Pancreas (tissue), 10 donors: ENCODE measurements around the gene TFAP2A. TPM values are rescaled to one million over a fixed set of nuclear protein-coding genes. Genes with fewer than 3 reads are reported as not detected.
A peak's percentile ranks its signal among the peaks of the same experiment; 100 is the strongest.

Source experiments
- ATAC-seq, 4 donors: fragments of 200-7000 bp; cut with Tn5 transposase; one replicate each; pipeline versions ENCODE4 v1.8.0 to v1.9.1; 2020; ENCODE audit warnings: mild to moderate bottlenecking in 4 of 4, moderate library complexity in 4 of 4
- DNase-seq, 6 donors: peaks; one replicate each; pipeline ENCODE4 v3.0.0-alpha.2; 2020
- FAIRE-seq: peaks from 2 replicates; lab custom pipeline; 2012; peaks lifted over from hg19 to GRCh38; lab: Jason Lieb, UNC
- H3K27ac ChIP-seq, 4 donors: fragments of 200-600 bp; sonication (generic); 1 replicate in 3 of 4; 2 replicates in 1 of 4; pipeline versions ENCODE4 v1.5.0 to v1.8.0; 2020
- H3K27me3 ChIP-seq, 4 donors: fragments of 200-600 bp; one replicate each; pipeline ENCODE4 v1.8.0; 2021
- H3K36me3 ChIP-seq, 3 donors: fragments of 200-600 bp; sonication (generic) in 1 of 3; one replicate each; pipeline versions ENCODE4 v1.5.0 to v1.8.0; 2020 to 2021
- H3K4me1 ChIP-seq, 3 donors: fragments of 200-600 bp; one replicate each; pipeline ENCODE4 v1.8.0; 2021
- H3K4me3 ChIP-seq, 4 donors: fragments of 200-600 bp; sonication (generic) in 2 of 4; one replicate each; pipeline versions ENCODE4 v1.5.0 to v1.8.0; 2020 to 2021
- H3K9me3 ChIP-seq, 4 donors: fragments of 200-600 bp; one replicate each; pipeline ENCODE4 v1.8.0; 2021
- WGBS, 2 donors: extraction: QIAGEN DNeasy Blood & Tissue Kit; methylation state at CpG; one replicate each; pipeline ENCODE4 v1.1.7; 2013; 5-methylcytosine and 5-hydroxymethylcytosine counted together
- intact Hi-C, 3 donors: fragments of 100-400 bp; cut with DNase I; formaldehyde crosslinking; loops; one replicate each; pipeline versions ENCODE4 v1.11.1 to v1.14.2; 2022
- polyA plus RNA-seq, 2 donors: library from polyadenylated mRNA; stranded (reverse); fragments of 200-250 nt; gene quantifications; one replicate each; pipeline ENCODE4 v1.2.3, GENCODE V29; 2013
- total RNA-seq, 6 donors: library from RNA; stranded (reverse); fragmentation: NEBNext Ultra II Directional in 4 of 6; extraction: Animal tissue kit (Norgen Biotek cat#: 25700) in 4 of 6; gene quantifications; one replicate each; pipeline versions ENCODE4 v1.2.1 to v1.2.4, GENCODE V29; 2021 to 2023
- TF ChIP-seq, protein P1 (sequence below), 4 donors: fragments of 200-600 bp; sonication (generic) in 3 of 4; IDR thresholded peaks; one replicate each; pipeline versions ENCODE4 v1.5.0 to v1.8.0; 2021; ENCODE audit warnings: antibody characterized with exemption in 4 of 4
- donor health status: healthy with polysubstance abuse.
- donor health status: DM: no; HTN: no; CAD: no; lungs with moderate emphysema.
- donor health status: DM: no; HTN: no; CAD: no.
- donor health status: control.
- donor health status: control.
- donor health status: Bipolar disorder and iron deficiency.
- donor health status: DM: yes; HTN: yes; CAD: no.
- donor health status: DM: no; HTN: no; CAD: no.
- donor health status: DM: no; HTN: no; CAD: no.
- donor health status: DM: yes; HTN: yes; CAD: no.

Gene TFAP2A
- total and polyA plus RNA-seq, 8 donors: 0.12 to 1.3 (median 0.23) TPM

DNA sequence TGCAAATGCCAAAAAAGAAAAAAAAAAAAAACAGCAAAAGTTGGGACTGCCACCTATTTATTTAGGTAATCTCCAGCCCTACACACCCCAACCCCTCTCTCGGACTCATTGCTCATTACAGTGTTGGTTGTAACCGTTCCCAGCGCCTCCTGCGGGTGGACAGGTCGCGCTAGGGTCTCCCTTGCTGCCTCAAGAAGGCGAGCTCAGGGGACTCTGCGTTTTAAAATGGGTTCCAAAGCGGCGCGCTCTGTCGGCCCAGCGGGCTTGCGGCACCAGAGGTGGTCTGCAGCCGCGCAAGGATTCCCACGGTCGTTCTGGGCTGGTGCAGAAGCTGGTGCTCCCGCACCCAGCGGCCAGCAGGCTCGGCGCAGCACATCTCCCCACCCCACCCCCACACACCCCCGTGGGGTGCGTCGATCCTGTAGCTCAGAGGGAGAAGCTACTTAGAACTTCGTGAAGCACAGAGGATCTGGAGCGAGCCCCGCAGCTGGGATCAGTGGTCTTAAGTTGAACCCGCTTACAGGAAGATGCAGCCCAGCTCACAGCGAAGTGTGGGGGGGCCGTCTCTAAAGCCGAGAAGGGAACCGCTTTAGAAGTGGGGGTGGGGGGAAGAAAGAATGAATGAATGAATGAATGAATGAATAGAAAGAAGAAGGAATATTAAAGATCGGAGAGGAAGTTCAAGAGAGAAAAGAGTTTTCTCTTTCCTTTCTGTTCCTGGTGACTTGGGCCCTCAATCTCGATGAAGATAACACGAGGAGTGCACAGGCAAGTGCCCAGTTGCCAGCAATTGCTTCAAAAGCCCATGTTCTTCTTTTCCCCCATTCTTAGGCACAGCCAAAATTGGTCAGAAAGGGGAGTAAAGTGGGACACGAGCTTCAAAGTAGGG is 780 bp downstream of the TFAP2A start:
- H3K27ac ChIP-seq: no peak overlapping the region
- intact Hi-C loops: no loop called here
- 4 to 8% methylated on average over 37 of the region's 37 CpGs for WGBS, 2 donors
- peak overlapping the region in 1 of 4 donors; percentile 6 for H3K4me3 ChIP-seq
- H3K27me3 ChIP-seq: peaks cover 4 to 82% (median 15%) of the 10 kb centered on the region in 4 donors
- ATAC-seq (no peak), DNase-seq (no peak), FAIRE-seq (no peak)
- H3K4me1 ChIP-seq: peaks cover 9 to 25% (median 13%) of the 10 kb centered on the region in 3 donors
- TF ChIP-seq, protein P1, sequence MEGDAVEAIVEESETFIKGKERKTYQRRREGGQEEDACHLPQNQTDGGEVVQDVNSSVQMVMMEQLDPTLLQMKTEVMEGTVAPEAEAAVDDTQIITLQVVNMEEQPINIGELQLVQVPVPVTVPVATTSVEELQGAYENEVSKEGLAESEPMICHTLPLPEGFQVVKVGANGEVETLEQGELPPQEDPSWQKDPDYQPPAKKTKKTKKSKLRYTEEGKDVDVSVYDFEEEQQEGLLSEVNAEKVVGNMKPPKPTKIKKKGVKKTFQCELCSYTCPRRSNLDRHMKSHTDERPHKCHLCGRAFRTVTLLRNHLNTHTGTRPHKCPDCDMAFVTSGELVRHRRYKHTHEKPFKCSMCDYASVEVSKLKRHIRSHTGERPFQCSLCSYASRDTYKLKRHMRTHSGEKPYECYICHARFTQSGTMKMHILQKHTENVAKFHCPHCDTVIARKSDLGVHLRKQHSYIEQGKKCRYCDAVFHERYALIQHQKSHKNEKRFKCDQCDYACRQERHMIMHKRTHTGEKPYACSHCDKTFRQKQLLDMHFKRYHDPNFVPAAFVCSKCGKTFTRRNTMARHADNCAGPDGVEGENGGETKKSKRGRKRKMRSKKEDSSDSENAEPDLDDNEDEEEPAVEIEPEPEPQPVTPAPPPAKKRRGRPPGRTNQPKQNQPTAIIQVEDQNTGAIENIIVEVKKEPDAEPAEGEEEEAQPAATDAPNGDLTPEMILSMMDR (IDR thresholded peaks at IDR 0.05): no peak
- no peaks in the 10 kb centered on the region for H3K9me3 ChIP-seq
- H3K36me3 ChIP-seq: no peaks in the 10 kb centered on the region

DNA sequence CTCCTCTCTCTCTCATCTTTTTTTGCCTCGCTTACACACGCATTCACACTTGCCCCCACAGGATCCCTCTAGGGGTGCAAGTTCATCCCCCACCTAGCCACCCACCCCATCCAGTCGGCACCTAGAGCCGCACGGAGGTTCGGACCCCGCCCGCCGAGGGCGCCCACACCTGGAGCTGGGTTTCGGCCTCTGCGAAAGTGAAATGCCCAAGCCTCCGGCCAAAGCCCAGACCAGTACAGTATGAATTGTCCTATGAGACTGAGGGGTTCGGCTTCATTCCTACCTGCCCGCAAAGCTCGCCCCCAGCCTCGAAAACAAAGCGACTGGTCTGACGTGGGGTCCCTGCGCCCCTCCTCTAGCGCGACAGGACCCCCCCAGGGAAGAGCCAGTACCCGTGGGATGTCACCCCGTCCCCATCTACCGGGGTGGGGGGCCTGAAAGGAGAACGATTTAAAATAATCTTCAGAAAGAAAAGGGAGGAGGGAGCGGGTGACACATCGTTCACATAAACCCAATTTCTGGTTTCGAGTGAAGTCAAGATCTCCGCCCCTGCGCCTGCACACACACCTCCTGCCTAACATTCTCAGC is 1.5 kb downstream of the TFAP2A start:
- Histone ChIP-seq H3K27ac (no peak overlapping the region), H3K4me3 (peak overlapping the region in 3 of 4 donors; percentile 38 to 71 (median 43)), H3K27me3 (peaks cover 7 to 83% (median 19%) of the 10 kb centered on the region in 4 donors), H3K36me3 (no peaks in the 10 kb centered on the region), H3K9me3 (no peaks in the 10 kb centered on the region), H3K4me1 (peaks cover 9 to 24% (median 13%) of the 10 kb centered on the region in 3 donors)
- ATAC-seq: no peak
- intact Hi-C loops: no loop called here
- WGBS, 2 donors: 5 to 6% methylated on average over 31 of the region's 31 CpGs
- no peak for FAIRE-seq
- DNase-seq: no peak
- TF ChIP-seq, protein P1 (IDR thresholded peaks at IDR 0.05): no peak

DNA sequence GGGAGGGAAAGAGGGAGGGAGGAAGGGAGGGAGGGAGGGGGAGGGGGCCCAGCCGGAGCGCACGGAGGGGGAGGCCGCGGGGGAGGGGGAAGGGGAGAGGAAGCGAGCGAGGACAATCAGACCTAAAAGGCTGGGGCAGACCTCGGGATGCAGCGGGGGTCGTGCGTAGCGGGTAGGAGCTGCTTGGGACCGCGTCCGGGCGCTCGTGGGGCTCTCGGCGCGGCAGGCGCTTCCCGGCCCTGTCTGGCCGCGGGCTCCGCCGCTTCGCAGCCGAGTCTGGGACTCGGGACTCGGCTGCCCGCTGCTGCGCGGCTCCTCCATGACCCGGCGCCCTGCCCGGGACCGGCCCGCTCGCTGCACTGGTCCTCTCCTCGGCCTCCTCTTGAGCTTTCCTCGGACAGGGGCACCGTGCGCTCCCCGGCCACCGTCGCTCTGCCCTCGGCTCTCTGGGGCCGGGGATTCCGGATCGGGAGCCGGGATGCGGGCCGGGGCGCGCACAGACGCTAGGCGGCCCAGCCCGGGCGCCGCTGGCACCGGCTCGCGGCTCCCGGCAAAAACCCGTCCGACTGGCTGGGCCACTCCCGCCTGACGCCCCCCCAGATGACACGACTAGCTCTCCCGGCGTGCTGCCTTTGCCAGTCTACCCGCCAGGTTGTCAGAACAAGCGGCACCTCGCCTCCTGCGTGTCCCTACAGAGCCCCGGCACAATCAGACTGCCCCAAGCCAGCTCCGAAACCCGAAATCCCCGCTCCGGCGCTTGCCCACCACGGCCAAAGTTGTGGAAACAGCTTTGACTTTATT is 2.2 kb downstream of the TFAP2A start:
- FAIRE-seq (no peak), DNase-seq (peak; percentile 51 to 79 (median 67)), ATAC-seq (peak; percentile 77 to 79 (median 78))
- peaks cover 9 to 24% (median 13%) of the 10 kb centered on the region in 3 donors for H3K4me1 ChIP-seq
- peaks cover 7 to 87% (median 22%) of the 10 kb centered on the region in 4 donors for H3K27me3 ChIP-seq
- H3K36me3 ChIP-seq: no peaks in the 10 kb centered on the region
- H3K27ac ChIP-seq: no peak overlapping the region
- intact Hi-C loops: no loop called here
- 0 to 1% methylated on average over 74 to 82 of the region's 82 CpGs for WGBS, 2 donors
- H3K9me3 ChIP-seq: no peaks in the 10 kb centered on the region
- TF ChIP-seq, protein P1 (IDR thresholded peaks at IDR 0.05): no peak
- peak overlapping the region; percentile 38 to 71 (median 49) for H3K4me3 ChIP-seq

DNA sequence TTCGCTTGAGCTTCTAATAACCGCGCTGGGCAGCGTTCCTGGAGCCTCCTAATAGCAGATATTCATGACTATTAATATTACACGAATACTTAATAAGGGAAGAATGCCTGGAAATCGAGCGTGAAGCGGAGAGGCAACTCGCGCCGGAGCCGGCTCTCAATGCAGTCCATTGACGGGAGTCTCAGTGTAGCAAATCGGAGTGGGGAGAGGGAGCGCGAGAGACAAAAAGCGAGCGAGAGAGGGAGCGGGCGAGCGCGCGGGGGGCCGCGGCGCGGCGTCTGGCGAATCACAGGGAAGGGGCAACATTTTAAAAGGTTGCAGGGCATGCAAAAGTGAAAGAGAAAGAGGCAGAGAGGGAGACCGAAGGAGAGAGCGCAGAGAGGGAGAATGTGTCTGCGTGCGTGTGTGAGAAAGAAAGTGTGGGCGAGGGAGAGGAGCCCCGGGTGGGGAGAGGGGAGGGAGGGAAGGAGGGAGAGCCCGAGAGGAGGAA is 2.9 kb downstream of the TFAP2A start:
- Histone ChIP-seq H3K27ac (no peak overlapping the region), H3K4me3 (peak overlapping the region; percentile 38 to 71 (median 49)), H3K4me1 (peaks cover 9 to 24% (median 13%) of the 10 kb centered on the region in 3 donors), H3K9me3 (no peaks in the 10 kb centered on the region), H3K27me3 (peaks cover 7 to 87% (median 25%) of the 10 kb centered on the region in 4 donors), H3K36me3 (no peaks in the 10 kb centered on the region)
- FAIRE-seq (no peak), DNase-seq (no peak), ATAC-seq (peak; percentile 41 to 53 (median 46))
- TF ChIP-seq, protein P1 (IDR thresholded peaks at IDR 0.05): no peak
- intact Hi-C loops: no loop called here
- WGBS, 2 donors: 1% methylated on average over 34 to 36 of the region's 36 CpGs
